HepG2 (cell line): ENCODE data around the gene JSRP1. TPM values are rescaled to one million over a fixed set of nuclear protein-coding genes. Genes with fewer than 3 reads are reported as not detected.

Experiments used
- DNMT1 ChIP-seq: sonication (generic); formaldehyde crosslinking; IDR thresholded peaks from 2 replicates; pipeline ENCODE4 v1.5.1; 2020; ENCODE audit warnings: mild to moderate bottlenecking, missing genetic modification reagents
- E2F1 ChIP-seq: sonication (generic); formaldehyde crosslinking; IDR thresholded peaks from 2 replicates; pipeline ENCODE4 v1.5.0; 2020; ENCODE audit warnings: missing genetic modification reagents
- GZF1 ChIP-seq: sonication (generic); formaldehyde crosslinking; IDR thresholded peaks from 2 replicates; pipeline ENCODE4 v1.5.1; 2020; ENCODE audit warnings: mild to moderate bottlenecking, missing genetic modification reagents
- HBP1 ChIP-seq: IDR thresholded peaks from 2 replicates; pipeline ENCODE4 v1.6.1; 2016; ENCODE audit warnings: low read depth, control low read depth
- KDM5A ChIP-seq: fragments of 200-600 bp; sonication (generic); IDR thresholded peaks from 2 replicates; pipeline ENCODE4 v1.7.0; 2018; ENCODE audit warnings: antibody characterized with exemption, mild to moderate bottlenecking, low read length, borderline replicate concordance
- KMT2A ChIP-seq: sonication (generic); formaldehyde crosslinking; IDR thresholded peaks from 2 replicates; pipeline ENCODE4 v1.4.0; 2020; ENCODE audit warnings: missing genetic modification reagents
- MAZ ChIP-seq, 2 experiments: sonication (generic) in 1 of 2; formaldehyde crosslinking in 1 of 2; IDR thresholded peaks; 2 replicates each; pipeline versions ENCODE4 v1.5.0 to v1.6.1; 2012 to 2020; ENCODE audit warnings: low read depth in 2 of 2, mild to moderate bottlenecking in 2 of 2, borderline replicate concordance in 1 of 2, improper control_type of control experiment in 1 of 2, low read length in 1 of 2, missing genetic modification reagents in 1 of 2, moderate library complexity in 1 of 2
- NFYB ChIP-seq: sonication (generic); formaldehyde crosslinking; IDR thresholded peaks from 2 replicates; pipeline ENCODE4 v1.4.0; 2020; ENCODE audit warnings: missing genetic modification reagents
- NKX3-1 ChIP-seq: sonication (generic); formaldehyde crosslinking; IDR thresholded peaks from 2 replicates; pipeline ENCODE4 v1.5.0; 2020; ENCODE audit warnings: missing genetic modification reagents
- PITX1 ChIP-seq: sonication (generic); formaldehyde crosslinking; IDR thresholded peaks from 2 replicates; pipeline ENCODE4 v1.5.1; 2020; ENCODE audit warnings: mild to moderate bottlenecking, missing genetic modification reagents
- RXRB ChIP-seq: IDR thresholded peaks from 2 replicates; pipeline ENCODE4 v1.6.1; 2016; ENCODE audit warnings: borderline replicate concordance, missing genetic modification reagents, missing compliant biosample characterization
- SNAPC2 ChIP-seq: sonication (generic); formaldehyde crosslinking; IDR thresholded peaks from 2 replicates; pipeline ENCODE4 v1.8.1; 2022; ENCODE audit warnings: mild to moderate bottlenecking, missing genetic modification reagents
- TARDBP ChIP-seq: sonication (generic); formaldehyde crosslinking; IDR thresholded peaks from 2 replicates; pipeline ENCODE4 v1.8.0; 2022; ENCODE audit warnings: mild to moderate bottlenecking, missing genetic modification reagents
- TMF1 ChIP-seq: sonication (generic); formaldehyde crosslinking; IDR thresholded peaks from 2 replicates; pipeline ENCODE4 v1.8.1; 2022; ENCODE audit warnings: low read depth, missing genetic modification reagents
- ZHX1 ChIP-seq: sonication (generic); formaldehyde crosslinking; IDR thresholded peaks from 2 replicates; pipeline ENCODE4 v1.8.1; 2022; ENCODE audit warnings: low read depth, mild to moderate bottlenecking, missing genetic modification reagents
- ZNF253 ChIP-seq: sonication (generic); formaldehyde crosslinking; IDR thresholded peaks from 2 replicates; pipeline ENCODE4 v1.8.0; 2022; ENCODE audit warnings: mild to moderate bottlenecking, missing genetic modification reagents, borderline replicate concordance
- ZNF281 ChIP-seq: sonication (generic); formaldehyde crosslinking; IDR thresholded peaks from 2 replicates; pipeline ENCODE4 v1.4.0; 2020; ENCODE audit warnings: missing genetic modification reagents, borderline replicate concordance
- ZNF512B ChIP-seq: sonication (generic); formaldehyde crosslinking; IDR thresholded peaks from 2 replicates; pipeline ENCODE4 v1.5.1; 2020; ENCODE audit warnings: missing genetic modification reagents, mild to moderate bottlenecking, borderline replicate concordance
- polyA plus RNA-seq, 8 experiments: library from polyadenylated mRNA; depleted of rRNA in 3 of 8; stranded (reverse) in 7 of 8; unstranded in 1 of 8; fragments of >200 nt; fragmentation: Illumina TruSeq in 4 of 8; extraction: Trizol in 4 of 8; gene quantifications; 2 replicates each; pipeline versions ENCODE4 v1.2.1 to v1.2.3, GENCODE V29; 2011 to 2016; ENCODE audit warnings: low read depth in 4 of 8, missing spikeins in 1 of 8, mixed read lengths in 1 of 8; ENCODE audit not compliant: insufficient read depth in 1 of 8
- total RNA-seq, 5 experiments: library from RNA; depleted of rRNA; stranded (reverse); fragments of >200 nt; fragmentation: Illumina TruSeq; extraction: Trizol; gene quantifications; 2 replicates each; pipeline ENCODE4 v1.2.3, GENCODE V29; 2016; ENCODE audit warnings: low read depth in 1 of 5

The JSRP1 gene
- total and polyA plus RNA-seq, 2 of the 13 experiments (the other 11 are each of a cell fraction or from before 2014, with no cell fraction given): 0.16 to 0.38 TPM

GRCh38 chr19:2231621-2232221 is 24.5 kb downstream of the JSRP1 start (continued):
- no peak for TF ChIP-seq ZHX1
- no peak for TF ChIP-seq SNAPC2 (CRISPR knock-in tag)
- TF ChIP-seq NFYB (CRISPR knock-in tag): no peak
- no peak for TF ChIP-seq ZNF281 (CRISPR knock-in tag)
- TF ChIP-seq PITX1 (CRISPR knock-in tag): 0 out of 2 replicates have a peak, but pooled peaks have one; percentile 32
- TF ChIP-seq E2F1: no peak
- no peak for TF ChIP-seq ZNF512B (CRISPR knock-in tag)
- TF ChIP-seq RXRB (CRISPR knock-in tag): no peak
- TF ChIP-seq KDM5A: no peak
- TF ChIP-seq MAZ (IDR thresholded peaks at IDR 0.05; ENCODE audit: borderline replicate concordance, low read depth, low read length): no peak
- TF ChIP-seq MAZ (CRISPR knock-in tag; IDR thresholded peaks at IDR 0.05; ENCODE audit: low read depth): no peak
- no peak for TF ChIP-seq ZNF253
- TF ChIP-seq GZF1 (CRISPR knock-in tag): no peak
- TF ChIP-seq TMF1: no peak
- TF ChIP-seq TARDBP (CRISPR knock-in tag): no peak
- TF ChIP-seq NKX3-1 (CRISPR knock-in tag): no peak
- 0 out of 2 replicates have a peak, but pooled peaks have one; percentile 34 for TF ChIP-seq DNMT1 (CRISPR knock-in tag)
- no peak for TF ChIP-seq KMT2A (CRISPR knock-in tag)
- no peak for TF ChIP-seq HBP1
